Middle frontal gyrus (tissue), 1 donor: ENCODE results near the gene SMIM29.
A peak's percentile ranks its signal among the peaks of the same experiment; 100 is the strongest.
"Not testable (repeated sequence)": the region's sequence is repeated elsewhere in the genome, so short reads cannot be mapped to it uniquely, and the experiment has no call there.

ENCODE experiments used
- DNase-seq: peaks from one replicate; pipeline ENCODE4 v3.0.0-alpha.2; 2015; ENCODE audit warnings: low spot score; ENCODE audit errors: extremely low spot score

The SMIM29 gene

DNA sequence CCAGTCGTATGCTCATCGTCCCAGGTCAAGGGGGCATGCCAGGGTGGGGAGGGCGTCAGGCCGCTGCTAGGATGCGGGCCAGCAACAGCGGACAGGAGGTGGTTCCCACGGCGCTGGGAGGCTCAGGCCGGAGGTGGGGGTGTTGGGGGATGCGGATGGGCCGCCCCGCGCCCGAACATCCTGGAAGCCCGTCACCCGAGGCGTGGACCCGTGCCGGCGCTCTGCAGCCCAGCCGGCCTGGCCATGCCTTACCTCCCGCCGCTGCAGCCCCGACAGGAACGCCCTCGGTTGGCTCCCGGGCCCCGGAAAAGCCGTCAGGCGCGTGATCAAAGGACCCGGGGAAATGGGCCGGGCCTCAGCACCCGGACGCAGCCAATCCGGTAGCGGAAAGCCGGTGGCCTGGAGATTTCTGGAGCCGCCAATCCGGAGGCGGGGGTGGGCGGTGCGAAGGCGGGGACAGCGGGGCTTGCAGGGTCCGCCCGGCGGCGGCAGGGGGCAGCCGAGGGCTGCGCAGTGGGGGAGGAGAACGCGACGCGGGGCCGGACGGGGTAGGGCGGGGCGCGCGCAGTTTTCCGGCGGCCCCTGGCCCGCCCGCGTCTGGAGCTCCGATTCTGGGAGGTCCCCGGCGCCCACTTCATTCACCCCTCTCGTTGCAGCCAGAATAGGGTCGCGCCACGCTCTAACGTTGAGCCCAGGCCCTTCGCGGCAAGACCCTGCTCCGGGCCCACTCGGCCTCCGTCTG is at the start of gene SMIM29:
Gene SMIM29 (minus strand): TSS at position 280 of the 742 bp plus-strand sequence. CDS start 1,215 bp downstream, outside the sequence.
- DNase-seq: peak; percentile 91

DNA sequence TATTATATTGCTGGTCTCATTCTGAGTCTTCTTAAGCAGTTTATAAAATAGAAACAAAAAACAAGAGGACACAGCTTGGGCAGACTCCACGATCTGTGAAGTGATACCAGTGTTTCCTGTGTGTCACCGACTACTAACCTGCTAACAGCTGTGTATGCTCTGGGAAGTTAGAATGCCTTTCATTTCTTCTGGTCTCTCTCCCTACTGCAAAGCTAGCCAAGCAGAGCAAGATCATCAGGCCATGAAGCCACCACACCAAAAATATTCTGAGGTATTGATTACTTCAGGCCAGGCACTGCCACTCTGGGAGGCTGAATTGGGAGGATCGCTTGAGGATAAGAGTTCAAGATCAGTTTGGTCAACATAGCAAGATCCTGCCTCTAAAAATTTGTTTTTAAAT is 46.9 kb upstream of the SMIM29 start:
- no peak for DNase-seq

GRCh38 chr6:34292954-34293353 is 44.1 kb upstream of the SMIM29 start:
- DNase-seq: no peak

GRCh38 chr6:34289137-34289536 is 40.3 kb upstream of the SMIM29 start:
- no peak for DNase-seq

GRCh38 chr6:34288581-34288980 is 39.8 kb upstream of the SMIM29 start:
- DNase-seq: no peak

DNA sequence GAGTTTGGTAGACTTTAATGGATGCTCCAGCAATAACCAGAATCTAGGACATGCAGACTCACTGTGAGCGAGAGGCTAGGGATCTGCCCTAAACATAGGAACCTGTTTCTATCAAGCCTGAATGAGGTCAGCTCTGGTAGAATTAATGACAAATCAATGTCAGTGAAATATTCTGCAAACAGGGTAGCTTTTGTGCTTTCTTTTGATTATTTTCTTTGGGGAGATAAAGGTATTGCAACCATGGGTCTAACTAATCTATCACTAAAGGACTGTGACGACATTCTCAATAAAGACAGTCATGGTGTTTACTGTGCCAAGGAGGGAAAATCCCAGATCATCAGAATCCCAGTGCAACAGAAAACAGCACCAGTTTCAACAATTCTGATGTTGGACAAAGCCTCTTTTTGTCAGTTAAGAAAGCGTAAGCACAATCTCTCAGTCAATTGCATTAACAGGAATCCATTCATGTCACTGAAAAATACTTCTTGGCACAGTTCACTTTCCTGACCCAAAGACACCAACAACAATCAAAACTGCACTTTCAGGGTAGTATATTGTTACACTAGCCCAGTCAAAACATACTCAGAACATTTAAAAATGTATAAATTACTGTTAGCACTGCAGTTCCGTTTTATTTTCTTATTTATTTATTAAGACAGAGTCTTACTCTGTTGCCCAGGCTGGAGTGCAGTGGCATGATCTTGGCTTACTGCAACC is 36.8 kb upstream of the SMIM29 start:
- DNase-seq: no peak

GRCh38 chr6:34284563-34285447 is 36.0 kb upstream of the SMIM29 start:
- DNase-seq: no peak

- DNase-seq: no peak
Observed at GRCh38 chr6:34281702-34282334, 33.0 kb upstream of the SMIM29 start.

GRCh38 chr6:34280216-34280615 is 31.4 kb upstream of the SMIM29 start:
- no peak for DNase-seq

DNA sequence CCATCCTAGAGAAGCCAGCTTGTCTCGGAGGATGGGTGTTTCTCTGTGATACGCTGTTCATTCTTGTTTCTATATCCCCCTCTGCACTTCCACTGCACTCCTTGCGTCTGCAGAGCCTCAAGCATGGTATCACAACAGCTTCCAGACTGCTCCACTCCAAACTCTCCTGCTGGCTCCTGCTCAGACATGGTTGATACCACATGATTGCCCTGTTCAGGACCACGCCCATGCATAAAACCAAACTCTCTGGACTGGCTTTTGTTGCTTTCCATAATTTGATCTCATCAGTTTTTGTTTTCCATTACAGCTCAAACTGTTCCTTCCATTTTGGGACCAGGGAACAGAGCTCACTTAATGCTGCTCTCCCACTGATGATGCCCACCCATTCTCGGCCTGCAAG is 30.0 kb upstream of the SMIM29 start:
- no peak for DNase-seq

DNA sequence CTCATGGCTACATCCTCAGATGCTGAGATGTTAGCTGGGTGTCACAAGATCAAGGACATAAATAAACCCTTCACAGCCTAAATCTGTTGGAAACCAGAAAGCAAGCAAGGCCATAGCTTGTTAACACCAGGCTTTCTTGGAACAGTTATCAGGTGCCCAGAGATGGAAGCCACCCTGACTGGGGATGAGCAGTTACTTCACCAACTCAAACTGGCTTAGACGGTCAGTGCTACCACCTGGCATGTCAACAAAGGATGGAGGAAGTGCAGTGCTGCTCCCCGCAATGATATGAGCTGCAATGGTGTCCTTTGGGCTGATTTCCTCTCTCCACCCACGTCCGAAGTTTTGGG is 28.9 kb upstream of the SMIM29 start:
- no peak for DNase-seq

- no peak for DNase-seq
Observed at GRCh38 chr6:34276881-34277762, 28.3 kb upstream of the SMIM29 start.

GRCh38 chr6:34276191-34276590 is 27.4 kb upstream of the SMIM29 start:
- DNase-seq: no peak

- DNase-seq: no peak
Observed at GRCh38 chr6:34275128-34275804, 26.5 kb upstream of the SMIM29 start.

- no peak for DNase-seq
Observed at GRCh38 chr6:34274129-34274528, 25.3 kb upstream of the SMIM29 start.

DNA sequence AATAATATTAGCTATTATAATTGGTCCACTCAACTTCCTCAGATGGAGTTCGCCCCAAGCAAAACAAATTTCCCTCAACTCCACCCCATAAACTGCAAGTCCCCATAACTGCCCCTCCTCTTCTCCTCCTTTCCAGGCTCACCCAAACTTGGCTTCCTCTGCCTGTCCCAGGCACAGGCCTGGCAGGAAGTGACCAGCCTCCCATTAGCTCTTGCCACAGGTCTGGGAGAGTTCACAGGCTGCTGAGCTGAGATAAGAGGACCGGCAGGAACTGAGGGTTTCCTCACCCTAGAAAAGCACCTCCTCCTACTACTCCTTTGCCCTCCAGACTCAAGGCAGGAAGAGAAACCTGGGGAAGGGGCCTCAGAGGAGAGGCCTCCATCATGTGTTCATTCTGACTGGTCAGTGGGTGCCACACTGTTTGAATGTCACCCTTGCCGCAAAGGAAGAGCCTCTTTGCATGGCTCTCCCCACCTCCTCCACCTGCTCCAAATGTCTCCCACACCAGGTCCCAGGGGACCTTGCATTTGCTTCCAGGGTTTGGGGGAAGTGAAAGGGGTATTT is 24.5 kb upstream of the SMIM29 start:
- DNase-seq: no peak

DNA sequence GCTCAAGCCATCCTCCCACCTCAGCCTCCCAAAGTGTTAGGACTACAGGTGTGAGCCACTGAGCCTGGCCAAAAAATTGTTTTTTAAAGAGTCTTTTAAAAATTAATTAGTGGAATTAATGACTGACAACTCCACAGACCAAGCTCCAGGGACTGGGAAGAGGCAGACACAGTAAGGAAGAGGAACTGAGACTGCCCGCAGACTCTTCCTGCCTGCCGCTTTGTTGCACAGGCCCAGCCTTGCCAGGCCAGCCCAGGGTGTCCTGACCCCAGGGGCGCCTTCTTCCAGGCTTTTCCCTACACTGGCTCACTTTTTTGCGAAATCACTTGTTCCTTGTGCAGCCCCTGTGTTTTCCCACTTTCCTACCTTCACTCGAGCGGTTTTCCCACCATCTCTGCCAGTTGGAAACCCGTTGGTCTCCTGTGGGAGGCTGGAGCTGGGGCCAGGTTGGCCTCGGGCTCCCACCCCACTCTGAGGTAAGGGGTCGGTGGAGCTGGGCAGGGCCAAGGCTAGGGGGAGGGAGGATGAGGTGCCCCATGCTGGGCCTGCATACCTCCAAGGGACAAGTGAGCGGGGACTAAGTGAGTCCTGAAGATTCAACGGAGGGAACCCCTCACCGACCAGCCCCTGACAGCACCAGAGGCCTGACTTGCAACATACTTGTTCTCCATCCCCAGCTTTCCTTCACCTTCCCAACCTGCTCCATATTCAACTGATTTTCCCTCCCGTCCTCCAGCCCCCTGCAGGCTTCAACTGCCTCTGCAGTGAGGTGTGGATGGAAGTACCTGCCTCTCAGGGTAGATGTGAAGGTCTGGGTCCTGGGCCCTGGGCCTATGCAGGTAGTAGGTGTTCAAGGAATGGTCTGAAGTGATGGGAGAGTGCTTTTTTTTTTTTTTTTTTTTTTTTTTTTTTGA is 23.5 kb upstream of the SMIM29 start:
- no peak for DNase-seq

DNA sequence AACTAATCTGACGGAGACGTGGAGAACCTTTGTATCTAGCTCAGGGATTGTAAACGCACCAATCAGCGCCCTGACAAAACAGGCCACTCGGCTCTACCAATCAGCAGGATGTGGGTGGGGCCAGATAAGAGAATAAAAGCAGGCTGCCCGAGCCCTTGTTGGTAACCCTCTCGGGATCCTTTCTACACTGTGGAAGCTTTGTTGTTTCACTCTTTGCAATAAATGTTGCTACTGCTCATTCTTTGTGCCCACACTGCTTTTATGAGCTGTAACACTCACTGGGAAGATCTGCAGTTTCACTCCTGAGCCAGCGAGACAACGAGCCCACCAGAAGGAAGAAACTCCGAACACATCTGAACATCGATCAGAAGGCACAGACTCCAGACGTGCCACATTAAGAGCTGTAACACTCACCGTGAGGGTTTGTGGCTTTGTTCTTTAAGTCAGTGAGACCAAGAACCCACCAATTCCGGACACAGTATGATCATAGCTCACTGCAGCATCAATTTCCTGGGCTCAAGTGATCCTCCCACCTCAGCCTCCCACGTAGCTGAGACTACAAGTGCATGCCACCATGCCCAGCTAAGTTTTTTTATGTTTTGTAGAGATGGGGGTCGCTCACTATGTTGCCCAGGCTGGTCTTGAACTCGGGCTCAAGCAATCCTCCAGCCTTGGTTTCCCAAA is 21.0 kb upstream of the SMIM29 start:
- DNase-seq: not testable (repeated sequence)
